SK-N-SH (cell line): ENCODE data around the gene TTLL1. TPM values are rescaled to one million over a fixed set of nuclear protein-coding genes. Genes with fewer than 3 reads are reported as not detected.

Experiments
- CTCF ChIA-PET: fragments of 300-600, 350-600 bp; formaldehyde crosslinking; extraction: SDS; loops from one replicate; lab custom pipeline; 2021; lab: Yijun Ruan, JAX
- POLR2A ChIA-PET: fragments of 350-600 bp; sonication (Branson Sonifier 250); formaldehyde crosslinking; extraction: SDS; loops from one replicate; lab custom pipeline; 2020; ENCODE audit warnings: antibody characterized with exemption, inconsistent platforms; lab: Yijun Ruan, JAX
- DNase-seq: peaks from one replicate; pipeline ENCODE4 v3.0.0; 2012
- H2AFZ ChIP-seq: fragments of 200-600 bp; sonication (generic); 2 replicates; pipeline ENCODE4 v1.8.1; 2016; ENCODE audit warnings: antibody characterized with exemption, mild to moderate bottlenecking, low read depth
- H3F3A ChIP-seq: fragments of 200-600 bp; sonication (generic); replicated peaks from 2 replicates; pipeline ENCODE3; 2016; ENCODE audit warnings: antibody characterized with exemption, mild to moderate bottlenecking; ENCODE audit not compliant: insufficient read depth
- H3K27ac ChIP-seq, 2 experiments: fragments of 200-500 bp in 1 of 2; fragments of 200-600 bp in 1 of 2; sonication (Bioruptor generic) in 1 of 2; sonication (generic), shearing (Covaris generic) in 1 of 2; 2 replicates each; pipeline versions ENCODE4 v1.5.1 to v1.6.1; 2014 to 2016; ENCODE audit warnings: low read depth in 2 of 2, inconsistent platforms in 1 of 2, low read length in 1 of 2, mild to moderate bottlenecking in 1 of 2, mixed read lengths in 1 of 2
- H3K27me3 ChIP-seq: fragments of 200-600 bp; sonication (generic), shearing (Covaris generic); 2 replicates; pipeline ENCODE4 v1.6.1; 2016; ENCODE audit warnings: mixed run types; ENCODE audit not compliant: insufficient read depth
- H3K36me3 ChIP-seq, 2 experiments: fragments of 200-500 bp in 1 of 2; fragments of 200-600 bp in 1 of 2; sonication (Bioruptor generic) in 1 of 2; sonication (generic) in 1 of 2; replicated peaks in 1 of 2; 2 replicates each; pipeline versions ENCODE3 to v1.5.1; 2014 to 2016; ENCODE audit warnings: low read length in 1 of 2, mild to moderate bottlenecking in 1 of 2; ENCODE audit not compliant: insufficient read depth in 2 of 2, control insufficient read depth in 1 of 2
- H3K4me1 ChIP-seq, 2 experiments: fragments of 200-500 bp in 1 of 2; fragments of 200-600 bp in 1 of 2; sonication (Bioruptor generic) in 1 of 2; sonication (generic), shearing (Covaris generic) in 1 of 2; 2 replicates each; pipeline versions ENCODE4 v1.5.1 to v1.6.1; 2014 to 2016; ENCODE audit warnings: low read depth in 1 of 2, low read length in 1 of 2, mixed run types in 1 of 2; ENCODE audit not compliant: insufficient read depth in 2 of 2, control insufficient read depth in 1 of 2
- H3K4me2 ChIP-seq: fragments of 200-600 bp; sonication (generic), shearing (Covaris generic); 2 replicates; pipeline ENCODE4 v1.6.1; 2017; ENCODE audit warnings: mixed run types
- H3K4me3 ChIP-seq, 2 experiments: fragments of 200-500 bp in 1 of 2; fragments of 200-600 bp in 1 of 2; sonication (Bioruptor generic) in 1 of 2; sonication (generic), shearing (Covaris generic) in 1 of 2; 2 replicates each; pipeline versions ENCODE4 v1.5.1 to v1.8.1; 2014 to 2016; ENCODE audit warnings: low read depth in 2 of 2, inconsistent platforms in 1 of 2, low read length in 1 of 2, mild to moderate bottlenecking in 1 of 2, mixed read lengths in 1 of 2, moderate library complexity in 1 of 2
- H3K79me2 ChIP-seq: fragments of 200-600 bp; sonication (generic); 2 replicates; pipeline ENCODE4 v1.8.1; 2017; ENCODE audit warnings: mild to moderate bottlenecking; ENCODE audit not compliant: insufficient read depth
- H3K9ac ChIP-seq: fragments of 200-600 bp; sonication (generic); 2 replicates; pipeline ENCODE4 v1.6.1; 2017; ENCODE audit warnings: mixed run types
- H3K9me2 ChIP-seq: fragments of 200-600 bp; sonication (generic); 2 replicates; pipeline ENCODE4 v1.6.1; 2017; ENCODE audit warnings: mixed run types
- H3K9me3 ChIP-seq: fragments of 200-600 bp; sonication (generic); 2 replicates; pipeline ENCODE4 v1.6.1; 2017; ENCODE audit warnings: mixed run types, mild to moderate bottlenecking, moderate library complexity
- H4K20me1 ChIP-seq: fragments of 200-600 bp; sonication (generic); 2 replicates; pipeline ENCODE4 v1.6.1; 2017; ENCODE audit warnings: mild to moderate bottlenecking, mixed run types; ENCODE audit not compliant: insufficient read depth
- CTCF ChIP-seq: fragments of 200-600 bp; sonication (generic); IDR thresholded peaks from 2 replicates; pipeline ENCODE4 v1.6.1; 2017; ENCODE audit warnings: antibody characterized with exemption, mild to moderate bottlenecking, moderate library complexity
- ELF1 ChIP-seq: IDR thresholded peaks from 2 replicates; pipeline ENCODE4 v1.4.0; 2012
- FOSL2 ChIP-seq: IDR thresholded peaks from 2 replicates; pipeline ENCODE4 v1.4.0; 2012; ENCODE audit warnings: low read depth, mild to moderate bottlenecking, moderate library complexity, borderline replicate concordance
- FOXM1 ChIP-seq: IDR thresholded peaks from 2 replicates; pipeline ENCODE4 v1.4.0; 2012; ENCODE audit warnings: low read depth, mild to moderate bottlenecking
- GABPA ChIP-seq: IDR thresholded peaks from 2 replicates; pipeline ENCODE4 v1.4.0; 2012; ENCODE audit warnings: low read depth, mild to moderate bottlenecking
- IRF3 ChIP-seq: fragments of 150-350 bp; IDR thresholded peaks from 2 replicates; pipeline ENCODE4 v1.6.1; 2016; ENCODE audit warnings: mild to moderate bottlenecking, low read depth, low read length
- MAX ChIP-seq: IDR thresholded peaks from 2 replicates; pipeline ENCODE4 v1.4.0; 2012; ENCODE audit warnings: low read depth
- MXI1 ChIP-seq: IDR thresholded peaks from 2 replicates; pipeline ENCODE4 v1.6.1; 2012; ENCODE audit warnings: mild to moderate bottlenecking, low read depth, low read length, improper control_type of control experiment
- NRF1 ChIP-seq: IDR thresholded peaks from 2 replicates; pipeline ENCODE4 v1.6.1; 2012; ENCODE audit warnings: low read depth, mild to moderate bottlenecking, low read length
- PBX3 ChIP-seq: IDR thresholded peaks from 2 replicates; pipeline ENCODE4; 2012
- POLR2AphosphoS5 ChIP-seq: IDR thresholded peaks from 2 replicates; pipeline ENCODE4 v1.6.1; 2012; ENCODE audit warnings: low read depth, low read length
- RFX5 ChIP-seq: IDR thresholded peaks from 2 replicates; pipeline ENCODE4 v1.6.1; 2012; ENCODE audit warnings: mild to moderate bottlenecking, improper control_type of control experiment, low read length
- SIN3A ChIP-seq: IDR thresholded peaks from 2 replicates; pipeline ENCODE4 v1.6.1; 2012; ENCODE audit warnings: low read depth, mild to moderate bottlenecking, low read length, moderate library complexity, borderline replicate concordance
- SMC3 ChIP-seq: IDR thresholded peaks from 2 replicates; pipeline ENCODE4 v1.6.1; 2012; ENCODE audit warnings: low read depth, low read length, improper control_type of control experiment
- USF2 ChIP-seq: fragments of 150-350 bp; IDR thresholded peaks from 2 replicates; pipeline ENCODE4 v1.6.1; 2017; ENCODE audit warnings: antibody characterized with exemption, low read length, low read depth, borderline replicate concordance
- YY1 ChIP-seq: IDR thresholded peaks from 2 replicates; pipeline ENCODE4 v1.4.0; 2012; ENCODE audit warnings: low read depth, mild to moderate bottlenecking
- ZBTB33 ChIP-seq: IDR thresholded peaks from 2 replicates; pipeline ENCODE4 v1.4.0; 2012; ENCODE audit warnings: low read depth, borderline replicate concordance
- WGBS: methylation state at CpG from one replicate; pipeline ENCODE4 v1.1.6; 2017; ENCODE audit warnings: low lambda C conversion rate; 5-methylcytosine and 5-hydroxymethylcytosine counted together
- polyA plus RNA-seq, 3 experiments: library from polyadenylated mRNA; depleted of rRNA; stranded (reverse); fragments of >200 nt; gene quantifications; 2 replicates each; pipeline ENCODE4 v1.2.3, GENCODE V29; 2012

The TTLL1 gene
- polyA plus RNA-seq, 1 of the 3 experiments (the other 2 are of a cell fraction): 14.0 TPM

- WGBS: 100% methylated on average over 1 of the region's 12 CpGs
These were observed 94.8 kb downstream of the TTLL1 start for GRCh38 chr22:42994276-42994916.

GRCh38 chr22:42993651-42994275 lies 95.4 kb downstream of the TTLL1 start:
- H3K4me3 ChIP-seq: no peak overlapping the region
- no peak overlapping the region for H3K9ac ChIP-seq
- 58% methylated on average over 4 of the region's 12 CpGs for WGBS
- H3K27me3 ChIP-seq: no peaks in the 10 kb centered on the region
- no peaks in the 10 kb centered on the region for H3K9me3 ChIP-seq
- H3K4me2 ChIP-seq: no peak overlapping the region
- TF ChIP-seq CTCF (no peak), PBX3 (no peak), RFX5 (no peak), YY1 (no peak), ZBTB33 (no peak), FOXM1 (no peak), ELF1 (no peak), USF2 (no peak), MXI1 (no peak), IRF3 (no peak), MAX (no peak), FOSL2 (no peak), SIN3A (no peak), GABPA (no peak), SMC3 (no peak), POLR2AphosphoS5 (no peak), NRF1 (no peak)
- H3F3A ChIP-seq: peaks cover 16% of the 10 kb centered on the region
- H3K27ac ChIP-seq: peak overlapping the region in 1 of 2 experiments; percentile 72; a peak in 1 of 4 replicates
- CTCF ChIA-PET: no interaction called here
- H3K79me2 ChIP-seq: peaks cover 78% of the 10 kb centered on the region
- no peak overlapping the region for H2AFZ ChIP-seq
- POLR2A ChIA-PET: no interaction called here
- peaks cover 10% of the 10 kb centered on the region for H4K20me1 ChIP-seq
- DNase-seq: no peak
- H3K9me2 ChIP-seq: no peaks in the 10 kb centered on the region
- peaks cover 4 to 17% of the 10 kb centered on the region in 2 experiments; a peak in 2 of 4 replicates for H3K4me1 ChIP-seq
- no peaks in the 10 kb centered on the region for H3K36me3 ChIP-seq

More at GRCh38 chr22:42994276-42994916, 94.8 kb downstream of the TTLL1 start:
- H3K4me2 ChIP-seq: peak overlapping the region; percentile 65; the same call in 1 of the 2 replicates
- ChIA-PET CTCF (no interaction called here), POLR2A (no interaction called here)
- H4K20me1 ChIP-seq: peaks cover 7% of the 10 kb centered on the region
- no peaks in the 10 kb centered on the region for H3K9me2 ChIP-seq
- no peaks in the 10 kb centered on the region for H3K36me3 ChIP-seq
- no peak for DNase-seq
- H3K27ac ChIP-seq: peak overlapping the region; percentile 30 to 72
- no peak overlapping the region for H3K4me3 ChIP-seq
- H2AFZ ChIP-seq: no peak overlapping the region
- H3K27me3 ChIP-seq: no peaks in the 10 kb centered on the region
- H3F3A ChIP-seq: peaks cover 16% of the 10 kb centered on the region
- no peak for TF ChIP-seq MXI1
- H3K79me2 ChIP-seq: peaks cover 78% of the 10 kb centered on the region
- peak overlapping the region; percentile 18; the same call in 1 of the 2 replicates for H3K9ac ChIP-seq
- no peaks in the 10 kb centered on the region for H3K9me3 ChIP-seq
- H3K4me1 ChIP-seq: peaks cover 4 to 17% of the 10 kb centered on the region in 2 experiments; a peak in 2 of 4 replicates
